Liver (tissue), 9 donors: Measurements from ENCODE around the gene SUPT6H. TPM values are rescaled to one million over a fixed set of nuclear protein-coding genes. Genes with fewer than 3 reads are reported as not detected.

ENCODE experiments used
- DNase-seq: peaks from one replicate; pipeline ENCODE4 v3.0.0-alpha.2; 2017; ENCODE audit warnings: low spot score
- H3K27ac ChIP-seq, 2 donors: one replicate each; pipeline ENCODE4 v1.7.0; 2013; ENCODE audit warnings: inconsistent platforms in 2 of 2, low read length in 2 of 2, control low read depth in 1 of 2, low read depth in 1 of 2, mild to moderate bottlenecking in 1 of 2
- H3K27me3 ChIP-seq, 4 donors: one replicate each; pipeline versions ENCODE4 v1.6.1 to v1.7.0; 2013; ENCODE audit warnings: low read length in 3 of 4, inconsistent platforms in 1 of 4, mild to moderate bottlenecking in 1 of 4, moderate library complexity in 1 of 4; ENCODE audit not compliant: control insufficient read depth in 4 of 4, insufficient read depth in 4 of 4
- H3K36me3 ChIP-seq, 4 donors: one replicate each; pipeline versions ENCODE4 v1.6.1 to v1.7.0; 2013; ENCODE audit warnings: low read length in 3 of 4, mild to moderate bottlenecking in 3 of 4, low read depth in 1 of 4, moderate library complexity in 1 of 4; ENCODE audit not compliant: control insufficient read depth in 4 of 4, insufficient read depth in 3 of 4
- H3K4me1 ChIP-seq, 4 donors: one replicate each; pipeline versions ENCODE4 v1.6.1 to v1.7.0; 2013; ENCODE audit warnings: low read length in 3 of 4, mild to moderate bottlenecking in 3 of 4, moderate library complexity in 1 of 4; ENCODE audit not compliant: control insufficient read depth in 4 of 4, insufficient read depth in 4 of 4
- H3K4me3 ChIP-seq, 3 donors: one replicate each; pipeline versions ENCODE4 v1.6.1 to v1.7.0; 2013; ENCODE audit warnings: low read length in 3 of 3, control low read depth in 1 of 3, low read depth in 1 of 3, mild to moderate bottlenecking in 1 of 3
- H3K9ac ChIP-seq, 2 donors: one replicate each; pipeline ENCODE4 v1.7.0; 2013; ENCODE audit warnings: low read length in 2 of 2, mild to moderate bottlenecking in 2 of 2, moderate library complexity in 2 of 2, control low read depth in 1 of 2, low read depth in 1 of 2
- H3K9me3 ChIP-seq, 4 donors: one replicate each; pipeline versions ENCODE4 v1.6.1 to v1.7.0; 2013; ENCODE audit warnings: low read length in 3 of 4; ENCODE audit not compliant: control insufficient read depth in 4 of 4
- FOXA1 ChIP-seq: IDR thresholded peaks from 2 replicates; pipeline ENCODE4 v1.6.1; 2016; ENCODE audit warnings: antibody characterized with exemption
- HNF4A ChIP-seq, 2 donors: conservative IDR thresholded peaks; 2 replicates each; pipeline ENCODE4 v1.6.1; 2016; ENCODE audit warnings: antibody characterized with exemption in 2 of 2, mild to moderate bottlenecking in 2 of 2
- JUND ChIP-seq, 2 donors: IDR thresholded peaks; 2 replicates each; pipeline ENCODE4 v1.6.1; 2016; ENCODE audit warnings: antibody characterized with exemption in 2 of 2
- RAD21 ChIP-seq, 2 donors: IDR thresholded peaks; 2 replicates each; pipeline ENCODE4 v1.6.1; 2016; ENCODE audit warnings: antibody characterized with exemption in 2 of 2, mild to moderate bottlenecking in 2 of 2
- RXRA ChIP-seq, 2 donors: IDR thresholded peaks; 2 replicates each; pipeline ENCODE4 v1.6.1; 2017 to 2018; ENCODE audit warnings: antibody characterized with exemption in 2 of 2, mild to moderate bottlenecking in 1 of 2
- WGBS: extraction: QIAGEN DNeasy Blood & Tissue Kit; methylation state at CpG from one replicate; pipeline ENCODE4 v1.1.7; 2013; 5-methylcytosine and 5-hydroxymethylcytosine counted together
- polyA plus RNA-seq, 2 donors: library from polyadenylated mRNA; stranded (reverse) in 1 of 2; unstranded in 1 of 2; fragments of 200-250 nt in 1 of 2; fragments of >200 nt in 1 of 2; fragmentation: Nextera tagmentation in 1 of 2; extraction: Ambion mirVana in 1 of 2; gene quantifications; one replicate each; pipeline versions ENCODE4 v1.2.1 to v1.2.3, GENCODE V29; 2013 to 2015
- total RNA-seq, 2 donors: library from RNA; depleted of rRNA; stranded (reverse); fragments of >200 nt; gene quantifications; one replicate each; pipeline ENCODE4 v1.2.3, GENCODE V29; 2014
- TF ChIP-seq, protein P1 (sequence below): IDR thresholded peaks from 2 replicates; pipeline ENCODE4 v1.6.1; 2016; ENCODE audit warnings: antibody characterized with exemption
- TF ChIP-seq, protein P2 (sequence below): IDR thresholded peaks from 2 replicates; pipeline ENCODE4 v1.6.1; 2016; ENCODE audit warnings: antibody characterized with exemption, mild to moderate bottlenecking
- donor health status: healthy.
- donor health status: healthy.
- donor health status: healthy.
- donor health status: healthy.
- donor health status: healthy.

Gene SUPT6H
- total and polyA plus RNA-seq, 4 donors = 10.6 to 59.1 (median 30.3) TPM

DNA sequence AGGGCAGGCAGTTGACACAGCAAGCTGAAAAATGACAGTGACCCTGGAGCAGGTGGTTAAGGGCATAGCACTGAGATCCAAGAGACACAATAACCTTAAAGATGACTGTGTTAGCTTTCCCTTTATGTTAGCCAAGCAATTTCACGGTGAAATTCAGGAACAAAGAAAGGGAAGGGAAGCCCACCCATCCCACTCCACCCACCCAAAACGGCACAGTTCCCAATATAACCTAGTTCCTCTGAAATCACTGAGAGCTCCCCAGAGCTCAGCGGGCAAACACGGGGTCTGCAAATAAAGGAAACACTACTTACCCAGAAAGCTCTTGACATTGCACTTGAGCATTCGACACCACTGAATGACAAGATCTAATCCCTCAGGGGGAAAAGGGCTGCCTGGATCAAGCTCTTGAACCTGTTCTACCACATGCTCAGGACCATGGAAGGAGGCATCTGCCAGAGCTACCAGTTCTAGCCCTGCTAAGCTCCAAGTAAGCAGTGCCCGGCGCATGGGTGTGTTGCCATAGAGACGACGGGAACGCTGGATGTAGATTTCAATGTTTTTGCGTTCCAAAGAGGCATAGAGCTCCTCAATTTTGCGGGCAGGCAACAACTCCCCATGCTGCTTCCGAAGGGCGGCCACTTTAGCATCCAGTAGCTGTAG is 27.7 kb upstream of the SUPT6H start:
- no peak overlapping the region for H3K27ac ChIP-seq
- no peak overlapping the region for H3K4me3 ChIP-seq
- H3K9me3 ChIP-seq = no peaks in the 10 kb centered on the region
- no peak for DNase-seq
- H3K9ac ChIP-seq = no peak overlapping the region
- WGBS = 94% methylated on average over 14 of the region's 14 CpGs
- H3K36me3 ChIP-seq = peaks cover 16 to 87% (median 79%) of the 10 kb centered on the region in 4 donors
- no peaks in the 10 kb centered on the region for H3K27me3 ChIP-seq
- TF ChIP-seq, protein P1, sequence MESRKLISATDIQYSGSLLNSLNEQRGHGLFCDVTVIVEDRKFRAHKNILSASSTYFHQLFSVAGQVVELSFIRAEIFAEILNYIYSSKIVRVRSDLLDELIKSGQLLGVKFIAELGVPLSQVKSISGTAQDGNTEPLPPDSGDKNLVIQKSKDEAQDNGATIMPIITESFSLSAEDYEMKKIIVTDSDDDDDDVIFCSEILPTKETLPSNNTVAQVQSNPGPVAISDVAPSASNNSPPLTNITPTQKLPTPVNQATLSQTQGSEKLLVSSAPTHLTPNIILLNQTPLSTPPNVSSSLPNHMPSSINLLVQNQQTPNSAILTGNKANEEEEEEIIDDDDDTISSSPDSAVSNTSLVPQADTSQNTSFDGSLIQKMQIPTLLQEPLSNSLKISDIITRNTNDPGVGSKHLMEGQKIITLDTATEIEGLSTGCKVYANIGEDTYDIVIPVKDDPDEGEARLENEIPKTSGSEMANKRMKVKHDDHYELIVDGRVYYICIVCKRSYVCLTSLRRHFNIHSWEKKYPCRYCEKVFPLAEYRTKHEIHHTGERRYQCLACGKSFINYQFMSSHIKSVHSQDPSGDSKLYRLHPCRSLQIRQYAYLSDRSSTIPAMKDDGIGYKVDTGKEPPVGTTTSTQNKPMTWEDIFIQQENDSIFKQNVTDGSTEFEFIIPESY = no peak
- no peaks in the 10 kb centered on the region for H3K4me1 ChIP-seq

DNA sequence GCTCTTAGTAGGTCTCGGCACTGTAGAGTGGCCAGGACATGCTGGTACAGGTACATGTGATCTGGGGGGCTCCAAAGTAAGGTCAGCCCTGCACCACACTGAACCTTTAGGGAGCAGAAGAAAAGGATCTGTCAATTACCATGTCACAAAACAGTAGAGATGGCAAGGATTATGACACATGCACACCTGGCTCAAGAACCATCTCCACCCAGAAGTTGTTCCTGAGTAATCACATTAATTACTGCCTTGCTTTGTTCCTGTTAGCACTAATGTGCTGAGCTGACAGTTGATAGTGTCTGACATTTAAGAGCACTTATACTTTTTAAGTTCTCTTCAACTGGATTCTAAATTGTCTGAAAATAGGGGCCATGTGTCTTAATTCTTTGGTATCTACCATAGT is 26.5 kb upstream of the SUPT6H start:
- Histone ChIP-seq H3K9me3 (no peaks in the 10 kb centered on the region), H3K4me3 (no peak overlapping the region), H3K9ac (no peak overlapping the region), H3K27me3 (no peaks in the 10 kb centered on the region), H3K4me1 (no peaks in the 10 kb centered on the region), H3K36me3 (peaks cover 18 to 94% (median 87%) of the 10 kb centered on the region in 4 donors), H3K27ac (no peak overlapping the region)
- TF ChIP-seq FOXA1 (no peak), RXRA (IDR thresholded peaks at IDR 0.05) (no peak), JUND (IDR thresholded peaks at IDR 0.05) (no peak)
- TF ChIP-seq, protein P2, sequence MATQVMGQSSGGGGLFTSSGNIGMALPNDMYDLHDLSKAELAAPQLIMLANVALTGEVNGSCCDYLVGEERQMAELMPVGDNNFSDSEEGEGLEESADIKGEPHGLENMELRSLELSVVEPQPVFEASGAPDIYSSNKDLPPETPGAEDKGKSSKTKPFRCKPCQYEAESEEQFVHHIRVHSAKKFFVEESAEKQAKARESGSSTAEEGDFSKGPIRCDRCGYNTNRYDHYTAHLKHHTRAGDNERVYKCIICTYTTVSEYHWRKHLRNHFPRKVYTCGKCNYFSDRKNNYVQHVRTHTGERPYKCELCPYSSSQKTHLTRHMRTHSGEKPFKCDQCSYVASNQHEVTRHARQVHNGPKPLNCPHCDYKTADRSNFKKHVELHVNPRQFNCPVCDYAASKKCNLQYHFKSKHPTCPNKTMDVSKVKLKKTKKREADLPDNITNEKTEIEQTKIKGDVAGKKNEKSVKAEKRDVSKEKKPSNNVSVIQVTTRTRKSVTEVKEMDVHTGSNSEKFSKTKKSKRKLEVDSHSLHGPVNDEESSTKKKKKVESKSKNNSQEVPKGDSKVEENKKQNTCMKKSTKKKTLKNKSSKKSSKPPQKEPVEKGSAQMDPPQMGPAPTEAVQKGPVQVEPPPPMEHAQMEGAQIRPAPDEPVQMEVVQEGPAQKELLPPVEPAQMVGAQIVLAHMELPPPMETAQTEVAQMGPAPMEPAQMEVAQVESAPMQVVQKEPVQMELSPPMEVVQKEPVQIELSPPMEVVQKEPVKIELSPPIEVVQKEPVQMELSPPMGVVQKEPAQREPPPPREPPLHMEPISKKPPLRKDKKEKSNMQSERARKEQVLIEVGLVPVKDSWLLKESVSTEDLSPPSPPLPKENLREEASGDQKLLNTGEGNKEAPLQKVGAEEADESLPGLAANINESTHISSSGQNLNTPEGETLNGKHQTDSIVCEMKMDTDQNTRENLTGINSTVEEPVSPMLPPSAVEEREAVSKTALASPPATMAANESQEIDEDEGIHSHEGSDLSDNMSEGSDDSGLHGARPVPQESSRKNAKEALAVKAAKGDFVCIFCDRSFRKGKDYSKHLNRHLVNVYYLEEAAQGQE = no peak
- 97% methylated on average over 1 of the region's 1 CpG for WGBS
- DNase-seq = no peak

DNA sequence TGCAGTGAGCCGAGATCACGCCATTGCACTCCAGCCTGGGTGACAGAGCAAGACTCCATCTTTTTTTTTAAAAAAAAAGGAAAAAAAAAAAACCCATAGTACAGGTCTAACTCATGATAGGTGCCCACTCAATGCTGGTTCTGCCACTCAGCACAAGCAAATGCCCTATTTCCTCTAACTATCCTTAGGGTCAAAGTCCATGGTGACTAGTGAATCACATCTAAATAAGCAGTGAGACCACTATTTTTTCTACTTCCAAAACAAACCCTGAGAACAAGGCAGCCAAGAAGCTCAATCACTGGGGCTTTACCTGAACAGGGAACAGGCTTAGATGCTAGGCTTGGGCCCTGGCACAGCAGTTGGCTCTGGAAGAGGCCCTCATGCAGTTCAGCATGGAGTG is 20.4 kb upstream of the SUPT6H start:
- WGBS = 99% methylated on average over 2 of the region's 2 CpGs
- Histone ChIP-seq H3K4me3 (no peak overlapping the region), H3K9me3 (no peaks in the 10 kb centered on the region), H3K27me3 (no peaks in the 10 kb centered on the region), H3K4me1 (peaks cover 2 to 38% (median 30%) of the 10 kb centered on the region in 4 donors), H3K27ac (peak overlapping the region in 1 of 2 donors; percentile 56), H3K36me3 (peaks cover 16 to 53% (median 46%) of the 10 kb centered on the region in 4 donors), H3K9ac (no peak overlapping the region)
- no peak for TF ChIP-seq RAD21 (IDR thresholded peaks at IDR 0.05)
- TF ChIP-seq HNF4A (conservative IDR thresholded peaks at IDR 0.05) = peak; percentile 56 to 65
- no peak for DNase-seq
